GM18505 (cell line): ENCODE results near the gene MMP27.
"Not testable (repeated sequence)": the region's sequence is repeated elsewhere in the genome, so short reads cannot be mapped to it uniquely, and the experiment has no call there.

Experiments
- ATAC-seq: cut with Tn5 transposase; IDR thresholded peaks from one replicate; pipeline ENCODE4 v1.9.1; 2021; ENCODE audit not compliant: unreplicated experiment
- POLR2A ChIP-seq: IDR thresholded peaks from 4 replicates; pipeline ENCODE4 v1.6.1; 2011; ENCODE audit warnings: borderline replicate concordance; ENCODE audit not compliant: insufficient read depth, insufficient read length; ENCODE audit errors: extremely low read depth

Gene MMP27

GRCh38 chr11:102705626-102706025, at the start of gene MMP27:
Gene MMP27, minus strand, starts transcription at chr11:102705769. Its CDS starts 55 bp downstream, at chr11:102705714.
- TF ChIP-seq POLR2A: no peak
- no peak for ATAC-seq

GRCh38 chr11:102753267-102753666, 47.7 kb upstream of the MMP27 start:
- no peak for ATAC-seq

GRCh38 chr11:102751673-102752072, 46.1 kb upstream of the MMP27 start:
- no peak for ATAC-seq
- no peak for TF ChIP-seq POLR2A

More at GRCh38 chr11:102753267-102753666, 47.7 kb upstream of the MMP27 start:
- TF ChIP-seq POLR2A: no peak

- no peak for ATAC-seq
- no peak for TF ChIP-seq POLR2A
These were observed 43.6 kb upstream of the MMP27 start for GRCh38 chr11:102749101-102749722.

GRCh38 chr11:102746746-102747578, 41.4 kb upstream of the MMP27 start:
- not testable (repeated sequence) for ATAC-seq

- ATAC-seq: no peak
These were observed 29.1 kb upstream of the MMP27 start for GRCh38 chr11:102734650-102735049.

GRCh38 chr11:102733232-102733875, 27.8 kb upstream of the MMP27 start:
- ATAC-seq: peak; percentile 86
- no peak for TF ChIP-seq POLR2A

More at GRCh38 chr11:102734650-102735049, 29.1 kb upstream of the MMP27 start:
- TF ChIP-seq POLR2A: no peak

GRCh38 chr11:102730944-102731343, 25.4 kb upstream of the MMP27 start:
- not testable (repeated sequence) for ATAC-seq

- no peak for TF ChIP-seq POLR2A
- ATAC-seq: no peak
These were observed 24.6 kb upstream of the MMP27 start for GRCh38 chr11:102729849-102730815.

- TF ChIP-seq POLR2A: no peak
These were observed 22.3 kb upstream of the MMP27 start for GRCh38 chr11:102727890-102728289.

GRCh38 chr11:102724904-102725500, 19.4 kb upstream of the MMP27 start, which contains the start of gene MMP8:
Gene MMP8, minus strand, starts transcription at chr11:102724954. Its CDS starts 99 bp downstream, at chr11:102724855.
- no peak for ATAC-seq
- TF ChIP-seq POLR2A: no peak

More at GRCh38 chr11:102727890-102728289, 22.3 kb upstream of the MMP27 start:
- no peak for ATAC-seq

- ATAC-seq: no peak
- TF ChIP-seq POLR2A: no peak
These were observed 17.3 kb upstream of the MMP27 start for GRCh38 chr11:102722821-102723220.
